Stomach (tissue), 9 donors: ENCODE results near the gene KPNA3. TPM values are rescaled to one million over a fixed set of nuclear protein-coding genes. Genes with fewer than 3 reads are reported as not detected.

ENCODE experiments used
- DNase-seq, 2 donors: peaks; one replicate each; pipeline versions ENCODE4 v3.0.0 to v3.0.0-alpha.2; 2013 to 2019
- H3K27ac ChIP-seq, 5 donors: fragments of 200-600 bp in 4 of 5; sonication (generic) in 4 of 5; one replicate each; pipeline ENCODE4 v1.5.1; 2013 to 2019; ENCODE audit warnings: mild to moderate bottlenecking in 1 of 5, moderate library complexity in 1 of 5
- H3K27me3 ChIP-seq, 3 donors: fragments of 200-600 bp; sonication (generic); one replicate each; pipeline ENCODE4 v1.5.1; 2017 to 2019; ENCODE audit warnings: mixed run types in 1 of 3
- H3K36me3 ChIP-seq, 4 donors: fragments of 200-600 bp; sonication (generic); 1 replicate in 3 of 4; 2 replicates in 1 of 4; pipeline ENCODE4 v1.5.1; 2016 to 2019
- H3K4me1 ChIP-seq, 4 donors: fragments of 200-600 bp; sonication (generic); one replicate each; pipeline ENCODE4 v1.5.1; 2016 to 2019
- H3K4me3 ChIP-seq, 4 donors: fragments of 200-600 bp; sonication (generic) in 3 of 4; one replicate each; pipeline ENCODE4 v1.5.1; 2016 to 2019; ENCODE audit warnings: mild to moderate bottlenecking in 1 of 4
- H3K9me3 ChIP-seq, 4 donors: fragments of 200-600 bp; sonication (generic); one replicate each; pipeline ENCODE4 v1.5.1; 2016 to 2019
- CTCF ChIP-seq, 7 experiments: fragments of 450-650 bp in 4 of 7; fragments of 200-600 bp in 3 of 7; sonication (generic) in 3 of 7; IDR thresholded peaks; one replicate each; pipeline ENCODE4 v1.5.1; 2016 to 2019; ENCODE audit warnings: antibody characterized with exemption in 7 of 7, control low read depth in 2 of 7, mild to moderate bottlenecking in 1 of 7
- EP300 ChIP-seq: sonication (generic); formaldehyde crosslinking; IDR thresholded peaks from one replicate; pipeline ENCODE4 v1.6.1; 2017; ENCODE audit warnings: antibody characterized with exemption
- POLR2A ChIP-seq, 4 donors: fragments of 450-650 bp; IDR thresholded peaks; one replicate each; pipeline ENCODE4 v1.6.1; 2016; ENCODE audit warnings: antibody characterized with exemption in 4 of 4, control low read depth in 2 of 4, mild to moderate bottlenecking in 1 of 4, moderate library complexity in 1 of 4
- POLR2AphosphoS5 ChIP-seq, 3 donors: sonication (generic); formaldehyde crosslinking; IDR thresholded peaks; one replicate each; pipeline ENCODE4 v1.6.1; 2016; ENCODE audit warnings: antibody characterized with exemption in 3 of 3
- WGBS, 5 donors: extraction: QIAGEN DNeasy Blood & Tissue Kit in 3 of 5; methylation state at CpG; one replicate each; pipeline versions ENCODE4 v1.1.5 to v1.1.7; 2013 to 2018; 5-methylcytosine and 5-hydroxymethylcytosine counted together
- intact Hi-C: fragments of 100-400 bp; cut with DNase I; formaldehyde crosslinking; loops from one replicate; pipeline ENCODE4 v1.15.1; 2023; ENCODE audit warnings: low total_unique reads
- polyA plus RNA-seq, 3 donors: library from polyadenylated mRNA; stranded (reverse); fragments of 200-250 nt; gene quantifications; one replicate each; pipeline ENCODE4 v1.2.3, GENCODE V29; 2013
- total RNA-seq, 5 donors: library from RNA; depleted of rRNA; stranded (reverse); fragments of >200 nt; gene quantifications; one replicate each; pipeline versions ENCODE4 v1.1.0 to v1.2.3, GENCODE V29; 2014 to 2016
- donor health status: healthy with polysubstance abuse.
- donor health status: Bipolar disorder and iron deficiency.
- donor health status: healthy.

Gene KPNA3
- total and polyA plus RNA-seq, 8 donors = 4.3 to 65.9 (median 14.9) TPM

- Histone ChIP-seq H3K36me3 (no peaks in the 10 kb centered on the region), H3K9me3 (no peaks in the 10 kb centered on the region), H3K27me3 (no peaks in the 10 kb centered on the region), H3K27ac (peak overlapping the region; percentile 84 to 97 (median 94)), H3K4me1 (peaks cover 26 to 53% (median 41%) of the 10 kb centered on the region in 4 donors), H3K4me3 (peak overlapping the region; percentile 78 to 97 (median 93))
- intact Hi-C loops = no loop called here
- peak in 1 of 2 donors; percentile 73 for DNase-seq
- WGBS, 5 donors = 4 to 5% (median 4%) methylated on average over 9 of the region's 9 CpGs
- no peak for TF ChIP-seq POLR2AphosphoS5 (IDR thresholded peaks at IDR 0.05)
- TF ChIP-seq EP300 = no peak
- no peak for TF ChIP-seq POLR2A (IDR thresholded peaks at IDR 0.05)
- no peak for TF ChIP-seq CTCF (IDR thresholded peaks at IDR 0.05)
Measured at GRCh38 chr13:49791315-49791710, 1.2 kb downstream of the KPNA3 start.

DNA sequence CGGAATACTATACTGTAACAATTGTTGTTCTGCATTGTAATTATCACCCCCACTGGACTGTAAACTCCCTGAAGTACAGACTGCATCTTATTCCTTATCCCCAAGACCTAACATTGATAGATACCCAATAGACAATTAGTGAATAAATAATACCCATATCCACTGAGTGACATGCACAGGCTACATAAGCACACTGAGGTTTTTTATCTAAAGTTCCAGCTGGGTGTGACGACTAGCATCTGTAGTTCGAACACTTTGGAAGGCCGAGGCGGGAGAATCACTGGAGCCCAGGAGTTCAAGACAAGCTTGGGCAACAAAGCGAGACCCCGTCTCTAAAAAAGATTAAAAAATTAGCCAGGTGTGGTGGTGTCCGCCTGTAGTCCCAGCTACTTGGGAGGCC lies 2.5 kb downstream of the KPNA3 start:
- intact Hi-C loops = loop anchor here (10.0 kb wide), 1 partner anchor 105 kb away; no protein-coding TSS in a partner anchor
- DNase-seq = no peak
- Histone ChIP-seq H3K27me3 (no peaks in the 10 kb centered on the region), H3K4me3 (peak overlapping the region in 1 of 4 donors; percentile 78), H3K9me3 (no peaks in the 10 kb centered on the region), H3K27ac (no peak overlapping the region), H3K4me1 (peaks cover 26 to 64% (median 45%) of the 10 kb centered on the region in 4 donors), H3K36me3 (no peaks in the 10 kb centered on the region)
- 94 to 98% (median 97%) methylated on average over 8 of the region's 8 CpGs for WGBS, 5 donors
- TF ChIP-seq CTCF (IDR thresholded peaks at IDR 0.05) (no peak), POLR2AphosphoS5 (IDR thresholded peaks at IDR 0.05) (no peak), POLR2A (IDR thresholded peaks at IDR 0.05) (no peak), EP300 (no peak)

GRCh38 chr13:49786401-49787008 lies 6.0 kb downstream of the KPNA3 start:
- H3K36me3 ChIP-seq = no peaks in the 10 kb centered on the region
- intact Hi-C loops = loop anchor here (10.0 kb wide), 1 partner anchor 102 kb away; no protein-coding TSS in a partner anchor
- H3K27ac ChIP-seq = no peak overlapping the region
- peaks cover 20 to 87% (median 58%) of the 10 kb centered on the region in 4 donors for H3K4me1 ChIP-seq
- DNase-seq = no peak
- H3K4me3 ChIP-seq = no peak overlapping the region
- H3K9me3 ChIP-seq = no peaks in the 10 kb centered on the region
- no peak for TF ChIP-seq POLR2A (IDR thresholded peaks at IDR 0.05)
- TF ChIP-seq CTCF (IDR thresholded peaks at IDR 0.05) = no peak
- TF ChIP-seq EP300 = no peak
- TF ChIP-seq POLR2AphosphoS5 (IDR thresholded peaks at IDR 0.05) = no peak
- no peaks in the 10 kb centered on the region for H3K27me3 ChIP-seq

DNA sequence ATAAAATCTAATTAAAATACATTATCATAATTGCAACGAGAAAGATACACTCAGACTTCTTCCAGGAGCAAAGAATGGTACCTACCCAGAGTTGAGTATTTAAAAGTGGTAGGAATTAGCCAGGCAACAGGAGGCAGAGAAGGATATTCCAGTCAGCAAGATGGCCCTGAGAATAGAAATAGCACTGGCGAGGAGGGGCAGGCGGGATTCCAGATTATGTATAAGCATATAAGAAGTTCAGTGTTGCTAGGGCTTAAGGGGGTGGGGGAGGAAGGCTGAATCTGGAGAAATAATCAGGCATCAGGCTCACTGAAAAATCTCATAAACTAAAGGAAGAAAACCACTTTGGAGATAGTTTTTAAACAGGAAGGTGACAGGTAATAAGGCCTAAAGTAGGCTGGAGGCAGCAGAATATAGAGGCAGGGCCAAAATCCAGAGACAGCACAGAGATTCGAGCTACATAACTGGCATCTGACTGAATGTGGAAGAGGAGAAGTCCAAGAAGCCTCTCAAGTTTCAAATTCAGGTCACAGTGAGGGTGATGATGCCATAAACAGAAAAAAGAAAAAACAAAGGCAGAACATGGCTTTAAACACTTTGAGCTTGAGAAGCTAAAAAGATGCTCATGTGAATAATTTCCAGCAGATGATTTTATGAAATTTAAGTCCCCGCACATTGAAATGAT lies 7.5 kb downstream of the KPNA3 start:
- Histone ChIP-seq H3K36me3 (no peaks in the 10 kb centered on the region), H3K9me3 (no peaks in the 10 kb centered on the region), H3K4me1 (peaks cover 6 to 80% (median 50%) of the 10 kb centered on the region in 4 donors), H3K4me3 (no peak overlapping the region), H3K27ac (no peak overlapping the region), H3K27me3 (no peaks in the 10 kb centered on the region)
- no peak for DNase-seq
- intact Hi-C loops = loop anchor here (10.0 kb wide), 1 partner anchor 100 kb away; no protein-coding TSS in a partner anchor
- no peak for TF ChIP-seq POLR2A (IDR thresholded peaks at IDR 0.05)
- TF ChIP-seq POLR2AphosphoS5 (IDR thresholded peaks at IDR 0.05) = no peak
- TF ChIP-seq CTCF (IDR thresholded peaks at IDR 0.05) = no peak
- TF ChIP-seq EP300 = no peak
- WGBS, 5 donors = 85 to 93% (median 91%) methylated on average over 5 of the region's 5 CpGs
